ENCODE measurements around the gene NFYC.

DNA sequence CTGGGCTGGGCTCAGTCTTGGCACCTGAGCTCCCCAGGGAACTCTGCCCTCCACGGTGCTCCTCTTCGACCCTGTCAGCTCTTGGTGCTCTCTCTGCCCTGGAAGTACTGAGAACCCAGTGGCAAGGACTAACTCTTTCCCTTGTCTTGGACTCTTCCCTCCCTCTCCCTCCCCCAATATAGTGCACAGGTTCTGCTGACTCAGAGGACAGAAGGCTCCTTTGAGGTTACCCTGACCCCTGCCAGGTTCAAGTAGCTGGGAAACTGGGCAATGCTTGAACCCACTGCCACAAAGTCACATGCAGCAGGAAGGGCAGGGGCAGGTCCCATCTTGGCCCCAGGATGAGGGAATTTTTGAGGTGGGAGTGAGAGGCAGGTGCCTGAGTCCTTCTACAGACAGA is 112.4 kb downstream of the NFYC start:
- TF ChIP-seq EZH2 (IDR thresholded peaks at IDR 0.05; ENCODE audit: borderline replicate concordance, low read depth, low read length, poor library complexity, severe bottlenecking), result no peak
- no peak for TF ChIP-seq CTCF (conservative IDR thresholded peaks at IDR 0.05; ENCODE audit: low read depth, low read length)
